Skeletal muscle satellite cell (primary cell): ENCODE data around the gene USP47.

Experiments
- H3K27me3 ChIP-seq: 2 replicates; pipeline ENCODE4 v1.7.0; 2013; ENCODE audit warnings: low read length; ENCODE audit not compliant: control insufficient read depth, insufficient read depth
- H3K36me3 ChIP-seq: 2 replicates; pipeline ENCODE4 v1.7.0; 2013; ENCODE audit warnings: mild to moderate bottlenecking, control low read depth, low read length; ENCODE audit not compliant: insufficient read depth
- H3K4me1 ChIP-seq: 2 replicates; pipeline ENCODE4 v1.7.0; 2013; ENCODE audit warnings: low read length; ENCODE audit not compliant: control insufficient read depth, insufficient read depth
- H3K4me2 ChIP-seq: 2 replicates; pipeline ENCODE4 v1.7.0; 2013; ENCODE audit warnings: mild to moderate bottlenecking, low read length
- H3K4me3 ChIP-seq: 2 replicates; pipeline ENCODE4 v1.7.0; 2013; ENCODE audit warnings: low read length
- H3K9ac ChIP-seq: 2 replicates; pipeline ENCODE4 v1.7.0; 2013; ENCODE audit warnings: mild to moderate bottlenecking, low read depth, low read length, moderate library complexity
- H3K9me3 ChIP-seq: replicated peaks from 2 replicates; pipeline ENCODE4 v1.7.0; 2013; ENCODE audit warnings: mild to moderate bottlenecking, control low read depth, low read length

USP47 gene

GRCh38 chr11:11968511-11969280 is 126.9 kb downstream of the USP47 start:
- no peaks in the 10 kb centered on the region for H3K9me3 ChIP-seq
- no peak overlapping the region for H3K9ac ChIP-seq
- H3K36me3 ChIP-seq = no peaks in the 10 kb centered on the region
- no peak overlapping the region for H3K4me3 ChIP-seq
- H3K4me2 ChIP-seq = no peak overlapping the region
- H3K4me1 ChIP-seq = peaks cover 8% of the 10 kb centered on the region
- H3K27me3 ChIP-seq = no peaks in the 10 kb centered on the region

GRCh38 chr11:11969380-11970215 is 127.8 kb downstream of the USP47 start:
- Histone ChIP-seq H3K36me3 (no peaks in the 10 kb centered on the region), H3K4me1 (peaks cover 11% of the 10 kb centered on the region), H3K9ac (no peak overlapping the region), H3K4me3 (no peak overlapping the region), H3K27me3 (no peaks in the 10 kb centered on the region), H3K9me3 (no peaks in the 10 kb centered on the region), H3K4me2 (no peak overlapping the region)

GRCh38 chr11:11970556-11970955 is 128.8 kb downstream of the USP47 start:
- H3K4me2 ChIP-seq = no peak overlapping the region
- no peak overlapping the region for H3K4me3 ChIP-seq
- H3K9me3 ChIP-seq = no peaks in the 10 kb centered on the region
- peaks cover 20% of the 10 kb centered on the region for H3K4me1 ChIP-seq
- no peaks in the 10 kb centered on the region for H3K36me3 ChIP-seq
- H3K27me3 ChIP-seq = no peaks in the 10 kb centered on the region
- no peak overlapping the region for H3K9ac ChIP-seq

GRCh38 chr11:11971906-11972547 is 130.3 kb downstream of the USP47 start:
- no peak overlapping the region for H3K9ac ChIP-seq
- no peaks in the 10 kb centered on the region for H3K27me3 ChIP-seq
- no peaks in the 10 kb centered on the region for H3K36me3 ChIP-seq
- peaks cover 35% of the 10 kb centered on the region for H3K4me1 ChIP-seq
- H3K9me3 ChIP-seq = no peaks in the 10 kb centered on the region
- no peak overlapping the region for H3K4me3 ChIP-seq
- no peak overlapping the region for H3K4me2 ChIP-seq

GRCh38 chr11:11972730-11973341 is 131.1 kb downstream of the USP47 start:
- Histone ChIP-seq H3K4me3 (no peak overlapping the region), H3K9me3 (no peaks in the 10 kb centered on the region), H3K36me3 (no peaks in the 10 kb centered on the region), H3K4me2 (no peak overlapping the region), H3K9ac (peak overlapping the region; percentile 14), H3K27me3 (no peaks in the 10 kb centered on the region), H3K4me1 (peaks cover 43% of the 10 kb centered on the region)

- no peaks in the 10 kb centered on the region for H3K9me3 ChIP-seq
- H3K4me1 ChIP-seq = peaks cover 49% of the 10 kb centered on the region
- no peaks in the 10 kb centered on the region for H3K27me3 ChIP-seq
- H3K36me3 ChIP-seq = no peaks in the 10 kb centered on the region
- no peak overlapping the region for H3K4me3 ChIP-seq
- no peak overlapping the region for H3K4me2 ChIP-seq
- peak overlapping the region; percentile 14 for H3K9ac ChIP-seq
These were observed 131.6 kb downstream of the USP47 start for GRCh38 chr11:11973361-11973800.

GRCh38 chr11:11973866-11974265 is 132.1 kb downstream of the USP47 start:
- no peak overlapping the region for H3K4me2 ChIP-seq
- H3K4me3 ChIP-seq = no peak overlapping the region
- H3K9ac ChIP-seq = peak overlapping the region; percentile 14
- no peaks in the 10 kb centered on the region for H3K27me3 ChIP-seq
- H3K4me1 ChIP-seq = peaks cover 54% of the 10 kb centered on the region
- H3K36me3 ChIP-seq = no peaks in the 10 kb centered on the region
- H3K9me3 ChIP-seq = no peaks in the 10 kb centered on the region

- peaks cover 69% of the 10 kb centered on the region for H3K4me1 ChIP-seq
- no peaks in the 10 kb centered on the region for H3K9me3 ChIP-seq
- H3K36me3 ChIP-seq = no peaks in the 10 kb centered on the region
- H3K9ac ChIP-seq = no peak overlapping the region
- H3K27me3 ChIP-seq = no peaks in the 10 kb centered on the region
- no peak overlapping the region for H3K4me2 ChIP-seq
- H3K4me3 ChIP-seq = no peak overlapping the region
These were observed 133.7 kb downstream of the USP47 start for GRCh38 chr11:11975201-11976092.

- peak overlapping the region; percentile 71 for H3K9ac ChIP-seq
- H3K27me3 ChIP-seq = no peaks in the 10 kb centered on the region
- H3K4me2 ChIP-seq = peak overlapping the region; percentile 58
- peaks cover 81% of the 10 kb centered on the region for H3K4me1 ChIP-seq
- peak overlapping the region; percentile 12 for H3K4me3 ChIP-seq
- H3K36me3 ChIP-seq = no peaks in the 10 kb centered on the region
- H3K9me3 ChIP-seq = no peaks in the 10 kb centered on the region
These were observed 134.8 kb downstream of the USP47 start for GRCh38 chr11:11976481-11977127.

- H3K36me3 ChIP-seq = no peaks in the 10 kb centered on the region
- peak overlapping the region; percentile 58 for H3K4me2 ChIP-seq
- no peaks in the 10 kb centered on the region for H3K27me3 ChIP-seq
- peak overlapping the region; percentile 19 for H3K4me3 ChIP-seq
- peaks cover 82% of the 10 kb centered on the region for H3K4me1 ChIP-seq
- H3K9me3 ChIP-seq = no peaks in the 10 kb centered on the region
- H3K9ac ChIP-seq = peak overlapping the region; percentile 71
These were observed 135.6 kb downstream of the USP47 start for GRCh38 chr11:11977206-11977938.
